H9 (cell line): ENCODE measurements around the gene WDR73. TPM values are rescaled to one million over a fixed set of nuclear protein-coding genes. Genes with fewer than 3 reads are reported as not detected.

ENCODE experiments used
- DNase-seq: peaks from one replicate; pipeline ENCODE4 v3.0.0-alpha.2; 2017
- H2AFZ ChIP-seq: one replicate; pipeline ENCODE4 v1.6.1; 2013; ENCODE audit warnings: mild to moderate bottlenecking, low read length, control low read depth, moderate library complexity
- H2AK5ac ChIP-seq: 2 replicates; pipeline ENCODE4 v1.6.1; 2013; ENCODE audit warnings: low read length, control low read depth, mixed read lengths; ENCODE audit not compliant: insufficient read length
- H2BK120ac ChIP-seq: one replicate; pipeline ENCODE4 v1.6.1; 2013; ENCODE audit warnings: low read depth, mild to moderate bottlenecking, low read length, control low read depth, inconsistent platforms; ENCODE audit not compliant: poor library complexity, severe bottlenecking
- H2BK12ac ChIP-seq: 2 replicates; pipeline ENCODE4 v1.6.1; 2013; ENCODE audit warnings: low read length, control low read depth, mixed read lengths, low read depth; ENCODE audit not compliant: insufficient read length
- H2BK15ac ChIP-seq: 2 replicates; pipeline ENCODE4 v1.6.1; 2013; ENCODE audit warnings: low read depth, low read length, control low read depth
- H2BK20ac ChIP-seq: one replicate; pipeline ENCODE4 v1.6.1; 2013; ENCODE audit warnings: low read depth, mild to moderate bottlenecking, low read length, control low read depth, inconsistent platforms; ENCODE audit not compliant: poor library complexity, severe bottlenecking
- H2BK5ac ChIP-seq: 2 replicates; pipeline ENCODE4 v1.6.1; 2013; ENCODE audit warnings: low read length, control low read depth, mixed read lengths; ENCODE audit not compliant: insufficient read length
- H3K14ac ChIP-seq: 2 replicates; pipeline ENCODE4 v1.6.1; 2013; ENCODE audit warnings: low read length, control low read depth; ENCODE audit not compliant: insufficient read depth
- H3K18ac ChIP-seq: 2 replicates; pipeline ENCODE4 v1.6.1; 2013; ENCODE audit warnings: low read depth, mild to moderate bottlenecking, mixed read lengths, low read length, control low read depth; ENCODE audit not compliant: insufficient read length
- H3K23ac ChIP-seq: 2 replicates; pipeline ENCODE4 v1.6.1; 2013; ENCODE audit warnings: low read length, control low read depth, mixed read lengths, low read depth; ENCODE audit not compliant: insufficient read length
- H3K23me2 ChIP-seq: 2 replicates; pipeline ENCODE4 v1.6.1; 2013; ENCODE audit warnings: low read depth, mild to moderate bottlenecking, mixed read lengths, low read length, control low read depth; ENCODE audit not compliant: insufficient read length, poor library complexity, severe bottlenecking
- H3K27ac ChIP-seq: 2 replicates; pipeline ENCODE4 v1.5.1; 2013; ENCODE audit warnings: low read length, control low read depth, mixed read lengths, low read depth; ENCODE audit not compliant: insufficient read length
- H3K27me3 ChIP-seq: 2 replicates; pipeline ENCODE4 v1.6.1; 2013; ENCODE audit warnings: low read length, control low read depth, inconsistent platforms; ENCODE audit not compliant: insufficient read depth
- H3K4ac ChIP-seq: 2 replicates; pipeline ENCODE4 v1.6.1; 2013; ENCODE audit warnings: low read depth, mild to moderate bottlenecking, control low read depth, inconsistent platforms, low read length, moderate library complexity
- H3K4me1 ChIP-seq: 2 replicates; pipeline ENCODE4 v1.6.1; 2013; ENCODE audit warnings: low read length, control low read depth, inconsistent platforms; ENCODE audit not compliant: insufficient read depth
- H3K4me2 ChIP-seq: 2 replicates; pipeline ENCODE4 v1.6.1; 2013; ENCODE audit warnings: low read length, control low read depth, mixed read lengths; ENCODE audit not compliant: insufficient read length, insufficient read depth
- H3K56ac ChIP-seq: 2 replicates; pipeline ENCODE4 v1.6.1; 2013; ENCODE audit warnings: low read depth, mild to moderate bottlenecking, mixed read lengths, low read length, control low read depth; ENCODE audit not compliant: insufficient read length
- H3K79me1 ChIP-seq: 2 replicates; pipeline ENCODE4 v1.6.1; 2013; ENCODE audit warnings: low read depth, mild to moderate bottlenecking, moderate library complexity, low read length, control low read depth, inconsistent platforms; ENCODE audit not compliant: insufficient read depth, poor library complexity, severe bottlenecking
- H3K79me2 ChIP-seq: 2 replicates; pipeline ENCODE4 v1.6.1; 2013; ENCODE audit warnings: low read length, control low read depth, inconsistent platforms; ENCODE audit not compliant: insufficient read depth
- H3K9ac ChIP-seq: 2 replicates; pipeline ENCODE4 v1.6.1; 2013; ENCODE audit warnings: low read length, control low read depth, mixed read lengths; ENCODE audit not compliant: insufficient read length; ENCODE audit errors: extremely low read depth
- H3K9me3 ChIP-seq: one replicate; pipeline ENCODE4 v1.6.1; 2013; ENCODE audit warnings: low read depth, low read length, inconsistent platforms; ENCODE audit not compliant: control insufficient read depth
- H3T11ph ChIP-seq: one replicate; pipeline ENCODE4 v1.6.1; 2013; ENCODE audit warnings: mild to moderate bottlenecking, low read length, control low read depth, inconsistent platforms
- H4K20me1 ChIP-seq: one replicate; pipeline ENCODE4 v1.6.1; 2013; ENCODE audit not compliant: control insufficient read depth, insufficient read length, insufficient read depth
- H4K5ac ChIP-seq: 2 replicates; pipeline ENCODE4 v1.6.1; 2013; ENCODE audit warnings: low read depth, mild to moderate bottlenecking, mixed read lengths, low read length, control low read depth; ENCODE audit not compliant: insufficient read length
- H4K8ac ChIP-seq: replicated peaks from 2 replicates; pipeline ENCODE4 v1.6.1; 2013; ENCODE audit warnings: low read length, control low read depth, mixed read lengths, low read depth; ENCODE audit not compliant: insufficient read length
- H4K91ac ChIP-seq: 2 replicates; pipeline ENCODE4 v1.6.1; 2013; ENCODE audit warnings: low read depth, mild to moderate bottlenecking, moderate library complexity, mixed read lengths, low read length, control low read depth; ENCODE audit not compliant: insufficient read length
- H3K27ac Mint-ChIP-seq, 3 experiments: 2 replicates in 2 of 3; 3 replicates in 1 of 3; pipeline ENCODE4 v1.8.0; 2020 to 2021; ENCODE audit warnings: mixed read lengths in 3 of 3, mild to moderate bottlenecking in 1 of 3, moderate library complexity in 1 of 3
- H3K27me3 Mint-ChIP-seq: 2 replicates; pipeline ENCODE4 v1.8.0; 2021; ENCODE audit warnings: low read depth, mild to moderate bottlenecking, moderate library complexity, mixed read lengths
- H3K36me3 Mint-ChIP-seq, 3 experiments: 2 replicates in 2 of 3; 3 replicates in 1 of 3; pipeline ENCODE4 v1.8.0; 2020 to 2021; ENCODE audit warnings: low read depth in 3 of 3, mixed read lengths in 3 of 3; ENCODE audit not compliant: insufficient read depth in 1 of 3
- H3K4me1 Mint-ChIP-seq, 2 experiments: 2 replicates each; pipeline ENCODE4 v1.8.0; 2020; ENCODE audit warnings: mixed read lengths in 2 of 2
- H3K4me3 Mint-ChIP-seq, 2 experiments: 2 replicates in 1 of 2; 3 replicates in 1 of 2; pipeline ENCODE4 v1.8.0; 2020 to 2021; ENCODE audit warnings: mild to moderate bottlenecking in 2 of 2, mixed read lengths in 2 of 2, moderate library complexity in 1 of 2
- H3K9me3 Mint-ChIP-seq, 2 experiments: 2 replicates in 1 of 2; 3 replicates in 1 of 2; pipeline ENCODE4 v1.8.0; 2020; ENCODE audit warnings: mild to moderate bottlenecking in 2 of 2, mixed read lengths in 2 of 2, moderate library complexity in 1 of 2
- CTCF ChIP-seq: fragments of 200-600 bp; sonication (generic); conservative IDR thresholded peaks from 3 replicates; pipeline ENCODE4 v1.8.0; 2021; ENCODE audit warnings: antibody characterized with exemption, mild to moderate bottlenecking
- WGBS: extraction: QIAGEN DNeasy Blood & Tissue Kit; methylation state at CpG from one replicate; pipeline ENCODE4 v1.1.7; 2013; ENCODE audit warnings: missing lambda C conversion rate, low lambda C conversion rate, mixed read lengths; ENCODE audit not compliant: insufficient read length; ENCODE audit errors: extremely low coverage; 5-methylcytosine and 5-hydroxymethylcytosine counted together
- total RNA-seq: library from RNA; stranded (reverse); gene quantifications from 2 replicates; pipeline ENCODE4 v1.2.1, GENCODE V29; 2021

The WDR73 gene
- total RNA-seq, 1 experiment from 2014 or later = 41.6 TPM

GRCh38 chr15:84659904-84660781, 6.1 kb upstream of the WDR73 start:
- no peak overlapping the region for H3K18ac ChIP-seq
- H3K9me3 ChIP-seq = no peaks in the 10 kb centered on the region
- no peak overlapping the region for H3K23ac ChIP-seq
- no peak overlapping the region for H2AK5ac ChIP-seq
- no peaks in the 10 kb centered on the region for H3K79me1 ChIP-seq
- H3K4me1 ChIP-seq = peaks cover 3% of the 10 kb centered on the region; the same call in 1 of the 2 replicates
- H3K4me3 Mint-ChIP-seq = peak overlapping the region in 1 of 2 experiments; percentile 57; a peak in 1 of 5 replicates
- H2BK20ac ChIP-seq = no peak overlapping the region
- no peak overlapping the region; a peak in 1 of 7 replicates for H3K27ac Mint-ChIP-seq
- H4K91ac ChIP-seq = no peak overlapping the region
- no peaks in the 10 kb centered on the region; a peak in 1 of 5 replicates for H3K9me3 Mint-ChIP-seq
- H3K56ac ChIP-seq = no peak overlapping the region
- no peak overlapping the region for H2BK5ac ChIP-seq
- no peak overlapping the region for H4K5ac ChIP-seq
- peaks cover 8% of the 10 kb centered on the region for H3K23me2 ChIP-seq
- H3K14ac ChIP-seq = no peak overlapping the region
- no peak overlapping the region for H3K9ac ChIP-seq
- DNase-seq = no peak
- no peaks in the 10 kb centered on the region for H3K79me2 ChIP-seq
- no peaks in the 10 kb centered on the region for H4K20me1 ChIP-seq
- H2AFZ ChIP-seq = no peak overlapping the region
- H4K8ac ChIP-seq = no peak overlapping the region
- H3K27me3 ChIP-seq = no peaks in the 10 kb centered on the region; the same call in 1 of the 2 replicates
- no peak overlapping the region for H3K4me2 ChIP-seq
- no peak overlapping the region for H2BK15ac ChIP-seq
- WGBS = no CpG with 5 or more reads among the region's 4 CpGs
- no peak overlapping the region for H3T11ph ChIP-seq
- peaks cover 23% of the 10 kb centered on the region for H3K27me3 Mint-ChIP-seq
- no peak overlapping the region for H2BK12ac ChIP-seq
- peaks cover 25% of the 10 kb centered on the region in 2 experiments for H3K4me1 Mint-ChIP-seq
- no peak overlapping the region for H2BK120ac ChIP-seq
- H3K27ac ChIP-seq = no peak overlapping the region
- no peak overlapping the region for H3K4ac ChIP-seq
- no peak for TF ChIP-seq CTCF
- peaks cover 0 to 12% (median 5%) of the 10 kb centered on the region in 3 experiments; a peak in 5 of 7 replicates for H3K36me3 Mint-ChIP-seq
